SK-N-SH (cell line): ENCODE measurements around the gene RAD51B.

Experiments
- FOSL2 ChIP-seq: IDR thresholded peaks from 2 replicates; pipeline ENCODE4 v1.4.0; 2012; ENCODE audit warnings: low read depth, mild to moderate bottlenecking, moderate library complexity, borderline replicate concordance
- POLR2AphosphoS5 ChIP-seq: IDR thresholded peaks from 2 replicates; pipeline ENCODE4 v1.6.1; 2012; ENCODE audit warnings: low read depth, low read length
- TF ChIP-seq, protein P1 (sequence below): fragments of 200-600 bp; sonication (generic); IDR thresholded peaks from 2 replicates; pipeline ENCODE4 v1.6.1; 2017; ENCODE audit warnings: antibody characterized with exemption, mild to moderate bottlenecking, moderate library complexity

DNA sequence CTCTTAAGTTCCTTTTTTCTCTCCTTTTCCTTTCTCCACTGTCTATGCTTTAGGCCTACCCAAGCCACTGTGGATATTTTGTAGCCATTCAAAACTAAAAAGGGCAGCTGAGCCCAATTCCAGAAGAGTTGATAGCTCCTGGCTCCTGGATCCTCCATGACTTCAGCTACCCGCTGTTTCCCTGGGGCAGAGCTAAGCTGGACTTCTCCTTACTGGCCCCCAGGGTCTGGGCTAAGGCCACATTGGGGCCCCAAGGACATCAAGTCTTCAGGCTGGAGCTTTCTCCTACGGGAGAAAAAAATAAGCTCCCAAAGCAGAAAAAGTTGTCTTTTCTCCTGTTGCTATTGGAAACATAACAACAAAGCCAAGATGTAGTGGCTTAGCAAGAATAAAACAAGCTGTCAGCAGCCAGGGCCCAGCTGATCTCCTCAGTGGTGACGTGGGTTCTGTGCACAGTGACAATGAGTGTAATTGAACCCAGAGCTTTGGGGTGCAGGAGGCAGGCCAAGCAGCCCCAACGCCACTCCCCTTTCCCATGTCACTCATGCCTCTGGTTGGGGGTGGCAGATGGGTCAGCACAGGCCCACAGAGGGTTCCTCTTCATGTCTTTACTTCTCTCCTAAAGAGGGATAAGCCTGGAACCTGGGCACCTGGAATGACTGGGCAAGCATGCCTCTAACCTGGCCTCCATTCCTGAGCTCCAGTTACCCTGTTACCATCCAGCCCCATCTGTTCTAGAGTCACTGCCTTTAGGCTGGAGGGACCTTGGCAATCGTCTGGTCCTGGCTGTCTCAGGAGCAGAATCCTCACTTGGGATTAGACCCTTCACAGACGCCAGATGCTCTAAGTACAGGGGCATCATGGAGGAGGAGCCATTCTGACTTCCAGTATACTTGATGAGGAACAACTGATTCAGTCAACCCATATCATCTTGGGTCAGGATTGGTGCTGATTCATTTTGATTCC, 802.1 kb downstream of the RAD51B start:
- TF ChIP-seq POLR2AphosphoS5: no peak
- TF ChIP-seq, protein P1, sequence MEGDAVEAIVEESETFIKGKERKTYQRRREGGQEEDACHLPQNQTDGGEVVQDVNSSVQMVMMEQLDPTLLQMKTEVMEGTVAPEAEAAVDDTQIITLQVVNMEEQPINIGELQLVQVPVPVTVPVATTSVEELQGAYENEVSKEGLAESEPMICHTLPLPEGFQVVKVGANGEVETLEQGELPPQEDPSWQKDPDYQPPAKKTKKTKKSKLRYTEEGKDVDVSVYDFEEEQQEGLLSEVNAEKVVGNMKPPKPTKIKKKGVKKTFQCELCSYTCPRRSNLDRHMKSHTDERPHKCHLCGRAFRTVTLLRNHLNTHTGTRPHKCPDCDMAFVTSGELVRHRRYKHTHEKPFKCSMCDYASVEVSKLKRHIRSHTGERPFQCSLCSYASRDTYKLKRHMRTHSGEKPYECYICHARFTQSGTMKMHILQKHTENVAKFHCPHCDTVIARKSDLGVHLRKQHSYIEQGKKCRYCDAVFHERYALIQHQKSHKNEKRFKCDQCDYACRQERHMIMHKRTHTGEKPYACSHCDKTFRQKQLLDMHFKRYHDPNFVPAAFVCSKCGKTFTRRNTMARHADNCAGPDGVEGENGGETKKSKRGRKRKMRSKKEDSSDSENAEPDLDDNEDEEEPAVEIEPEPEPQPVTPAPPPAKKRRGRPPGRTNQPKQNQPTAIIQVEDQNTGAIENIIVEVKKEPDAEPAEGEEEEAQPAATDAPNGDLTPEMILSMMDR: no peak
- TF ChIP-seq FOSL2: no peak
